ENCODE measurements around the gene DKK1.

The DKK1 gene, protein sequence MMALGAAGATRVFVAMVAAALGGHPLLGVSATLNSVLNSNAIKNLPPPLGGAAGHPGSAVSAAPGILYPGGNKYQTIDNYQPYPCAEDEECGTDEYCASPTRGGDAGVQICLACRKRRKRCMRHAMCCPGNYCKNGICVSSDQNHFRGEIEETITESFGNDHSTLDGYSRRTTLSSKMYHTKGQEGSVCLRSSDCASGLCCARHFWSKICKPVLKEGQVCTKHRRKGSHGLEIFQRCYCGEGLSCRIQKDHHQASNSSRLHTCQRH

DNA sequence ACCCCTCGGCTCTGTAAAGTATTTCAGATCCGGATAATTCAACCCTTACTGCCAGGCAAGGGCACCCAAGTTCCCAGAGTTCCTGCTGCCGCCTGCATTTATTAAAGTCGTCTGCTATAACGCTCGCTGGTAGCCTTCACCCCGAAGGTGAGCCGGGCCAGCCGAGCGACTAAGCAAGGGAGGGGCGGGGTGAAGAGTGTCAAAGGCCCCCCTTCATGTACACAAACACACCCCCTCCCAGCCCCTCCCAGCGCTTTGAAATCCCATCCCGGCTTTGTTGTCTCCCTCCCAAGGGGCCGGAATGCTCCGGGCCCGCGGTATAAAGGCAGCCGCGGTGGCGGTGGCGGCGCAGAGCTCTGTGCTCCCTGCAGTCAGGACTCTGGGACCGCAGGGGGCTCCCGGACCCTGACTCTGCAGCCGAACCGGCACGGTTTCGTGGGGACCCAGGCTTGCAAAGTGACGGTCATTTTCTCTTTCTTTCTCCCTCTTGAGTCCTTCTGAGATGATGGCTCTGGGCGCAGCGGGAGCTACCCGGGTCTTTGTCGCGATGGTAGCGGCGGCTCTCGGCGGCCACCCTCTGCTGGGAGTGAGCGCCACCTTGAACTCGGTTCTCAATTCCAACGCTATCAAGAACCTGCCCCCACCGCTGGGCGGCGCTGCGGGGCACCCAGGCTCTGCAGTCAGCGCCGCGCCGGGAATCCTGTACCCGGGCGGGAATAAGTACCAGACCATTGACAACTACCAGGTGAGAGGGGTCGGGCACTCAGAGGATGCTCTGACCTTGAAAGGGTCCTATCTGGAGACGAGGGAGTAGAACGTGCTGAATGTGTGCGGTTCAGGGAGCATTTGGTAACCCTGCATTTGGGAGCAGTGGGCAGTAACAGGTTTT lies at the start of gene DKK1:
Gene DKK1, plus strand, starts transcription at position 349 of the 889 bp plus-strand sequence. Its CDS starts 154 bp downstream, at position 503.
- DNase-seq (ENCODE audit: low read depth in 4 of 4, low spot score in 1 of 4), result no peak

DNA sequence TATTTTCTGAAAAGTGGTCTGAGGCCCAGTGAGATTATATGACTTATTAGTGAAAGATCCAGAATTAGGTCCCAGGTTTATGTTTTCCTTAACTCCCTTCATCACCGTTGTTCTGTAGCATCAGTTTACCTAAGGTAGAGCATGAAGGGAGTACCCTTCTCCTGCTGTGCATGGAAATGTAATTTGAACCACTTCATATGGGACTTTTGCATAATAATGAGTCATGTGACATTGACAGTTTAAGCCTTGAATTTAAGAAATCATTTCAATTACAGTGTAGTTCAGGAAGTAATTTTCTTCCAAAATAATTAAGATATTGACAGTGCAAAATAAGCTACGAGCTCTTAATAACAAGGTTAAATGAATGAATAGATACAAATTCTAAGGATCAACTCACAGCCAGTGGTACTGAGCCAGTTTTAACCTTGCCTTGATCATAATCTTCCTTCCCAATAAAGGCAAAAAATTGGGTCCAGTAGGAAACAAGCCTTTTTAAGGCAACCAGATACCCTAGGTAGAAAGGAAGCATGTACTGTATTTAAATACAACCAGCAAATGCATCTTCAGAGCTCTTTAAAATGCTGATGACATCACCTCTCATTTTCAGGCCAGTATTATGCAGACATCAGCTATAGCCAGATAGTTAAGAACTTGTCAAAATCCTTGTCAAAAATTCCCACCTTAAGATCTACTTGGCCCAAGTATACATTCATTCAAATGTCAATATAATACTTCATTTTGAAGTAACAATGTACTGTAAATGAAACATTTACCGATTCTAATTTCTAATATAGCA lies 48.8 kb upstream of the DKK1 start:
- DNase-seq (ENCODE audit: low read depth in 4 of 4, low spot score in 1 of 4), result no peak

DNA sequence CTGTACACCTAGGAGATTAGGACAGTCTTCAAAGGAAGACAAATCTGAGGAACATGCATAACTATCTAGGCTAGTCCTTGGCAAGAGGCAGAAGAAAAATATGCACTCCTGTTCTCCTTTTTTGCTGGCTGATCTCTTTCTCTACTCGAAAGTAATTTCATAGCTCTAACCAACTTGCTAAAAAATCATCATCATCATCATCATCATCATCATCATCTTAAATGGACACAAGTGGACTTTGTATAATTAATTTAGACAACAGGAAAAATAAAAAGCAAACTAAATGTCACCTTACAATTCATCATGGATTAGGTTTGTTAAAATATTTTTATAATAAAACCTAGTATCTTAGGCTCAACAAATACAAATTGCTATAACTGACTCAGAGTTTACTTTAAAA lies 47.2 kb upstream of the DKK1 start:
- DNase-seq (ENCODE audit: low read depth in 4 of 4, low spot score in 1 of 4), result no peak

DNA sequence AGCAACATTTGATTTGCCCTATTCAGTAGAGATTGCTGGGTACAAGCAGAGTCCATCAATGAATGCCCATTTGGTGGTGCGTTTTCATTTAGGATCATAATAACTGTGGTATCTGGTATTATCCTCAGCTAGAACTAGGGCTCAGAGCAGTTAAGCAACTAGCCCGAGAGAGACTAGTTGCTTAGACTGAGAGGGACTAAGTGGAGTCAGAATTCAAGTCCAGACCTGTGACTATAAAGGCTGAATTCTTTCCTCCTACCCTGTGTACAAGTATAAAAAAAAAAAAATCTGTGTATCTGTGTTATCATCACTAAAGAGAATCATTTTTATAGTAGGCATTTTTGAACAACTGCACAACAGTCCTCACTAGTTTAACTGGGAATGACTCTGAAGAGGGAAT lies 45.3 kb upstream of the DKK1 start:
- no peak for DNase-seq (ENCODE audit: low read depth in 4 of 4, low spot score in 1 of 4)

DNA sequence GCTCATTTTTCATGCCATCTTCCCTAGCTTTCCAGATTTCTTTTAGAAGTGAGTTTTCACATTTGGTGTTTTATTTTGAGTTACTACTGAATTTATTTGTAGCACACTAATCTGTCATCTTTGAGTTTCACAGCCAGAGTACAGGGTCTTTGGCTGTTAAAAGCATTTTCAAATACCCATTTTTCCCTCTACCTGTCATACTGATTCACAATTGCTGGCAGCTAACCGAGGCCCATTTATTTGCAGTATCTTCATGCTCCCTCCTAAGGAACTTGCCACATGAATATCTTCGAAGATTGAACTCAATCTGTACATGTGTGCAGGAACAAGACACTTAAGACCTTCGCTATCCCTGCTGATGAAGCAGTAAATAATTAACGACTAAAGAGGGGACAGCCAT lies 44.8 kb upstream of the DKK1 start:
- DNase-seq (ENCODE audit: low read depth in 4 of 4, low spot score in 1 of 4), result no peak

DNA sequence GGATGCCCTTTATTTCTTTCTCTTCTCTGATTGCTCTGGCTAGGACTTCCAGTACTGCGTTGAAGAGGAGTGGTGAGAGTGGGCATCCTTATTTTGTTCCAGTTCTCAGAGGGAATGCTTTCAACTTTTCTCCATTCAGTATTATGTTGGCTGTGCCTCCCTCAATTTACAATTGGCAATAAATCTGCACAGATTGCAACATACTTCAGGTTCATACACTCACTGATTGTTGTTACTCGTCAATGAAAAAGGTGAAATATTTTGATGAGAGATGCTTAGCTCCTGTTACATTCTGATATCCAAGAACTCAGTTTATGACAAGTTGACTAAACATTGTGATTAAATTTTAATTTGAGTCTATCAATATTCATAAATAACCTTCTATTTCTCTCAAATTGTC lies 37.9 kb upstream of the DKK1 start:
- no peak for DNase-seq (ENCODE audit: low read depth in 4 of 4, low spot score in 1 of 4)

DNA sequence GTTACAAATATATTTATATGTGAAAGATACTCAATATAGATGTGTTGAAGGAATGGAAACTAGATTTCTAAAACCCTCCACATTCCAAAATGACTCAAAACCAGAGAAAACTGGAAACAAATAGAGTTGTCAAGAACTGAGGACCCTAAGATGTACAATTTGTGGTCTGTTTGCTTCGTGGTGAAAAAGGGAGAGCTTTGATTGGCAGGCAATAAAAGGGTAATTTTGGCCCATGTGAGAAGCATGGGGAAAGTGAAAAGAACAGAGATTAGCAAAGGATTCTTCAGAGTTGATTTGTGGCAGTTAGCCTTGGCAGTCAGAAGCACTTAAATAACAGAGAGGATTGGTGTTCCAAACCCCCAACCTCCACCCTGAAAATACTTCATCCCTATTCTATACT lies 37.1 kb upstream of the DKK1 start:
- DNase-seq (ENCODE audit: low read depth in 4 of 4, low spot score in 1 of 4), result no peak

DNA sequence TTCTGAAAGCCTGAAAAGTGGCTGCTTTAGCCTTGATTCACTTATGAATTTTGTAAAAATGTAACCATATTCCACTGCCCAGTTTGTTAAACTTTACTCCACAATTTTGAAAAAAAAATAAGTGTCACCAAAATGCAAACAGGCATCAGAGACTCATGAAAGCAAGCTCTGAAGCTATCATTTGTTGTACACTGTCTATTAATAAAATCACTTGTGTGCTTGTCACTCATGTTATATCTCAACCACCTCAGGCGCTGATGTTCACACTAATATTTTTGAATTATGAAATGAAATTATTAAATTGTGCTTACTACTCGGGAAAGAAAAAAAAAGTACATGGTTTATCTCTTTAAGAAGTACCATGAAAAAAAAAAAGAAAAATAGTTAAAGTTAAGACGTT lies 34.5 kb upstream of the DKK1 start:
- DNase-seq (ENCODE audit: low read depth in 4 of 4, low spot score in 1 of 4), result no peak

DNA sequence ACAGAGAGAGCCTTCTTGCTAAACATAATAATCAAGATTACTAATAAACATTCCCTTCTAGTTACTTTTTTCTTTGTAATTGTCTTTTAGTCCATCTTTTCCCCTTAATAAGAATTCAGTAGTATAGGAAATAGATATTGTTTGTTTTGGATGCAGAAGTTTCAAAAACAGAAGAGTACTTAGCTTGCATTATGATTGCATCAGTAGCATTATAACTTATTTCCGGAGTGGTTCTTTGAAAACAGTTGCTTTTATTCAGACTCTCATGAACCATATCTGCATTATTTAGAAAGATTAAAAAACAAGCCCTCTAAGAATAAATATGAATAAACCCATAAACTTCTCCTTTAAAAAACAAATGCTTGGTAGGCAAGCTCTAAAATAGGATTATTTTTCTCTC lies 34.0 kb upstream of the DKK1 start:
- DNase-seq (ENCODE audit: low read depth in 4 of 4, low spot score in 1 of 4), result no peak

DNA sequence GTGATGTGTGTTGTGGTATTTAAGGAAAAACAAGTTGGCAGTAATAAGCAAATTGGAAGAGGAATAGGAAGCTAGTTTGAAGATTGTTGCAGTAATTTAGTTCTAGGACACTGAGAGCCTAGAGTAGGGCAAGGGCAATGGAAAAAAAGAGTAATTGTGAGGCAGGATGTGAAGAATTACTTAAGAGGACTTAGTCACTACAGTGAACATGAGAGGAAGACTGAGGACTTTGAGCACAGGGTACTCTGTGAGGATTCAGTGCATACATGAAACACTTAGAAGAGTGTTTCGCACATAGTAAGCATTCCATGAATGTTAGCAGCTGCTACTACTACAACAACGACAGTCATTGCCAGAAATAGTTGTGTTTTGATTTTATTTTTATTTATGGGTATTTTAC lies 30.9 kb upstream of the DKK1 start:
- DNase-seq (ENCODE audit: low read depth in 4 of 4, low spot score in 1 of 4), result no peak

DNA sequence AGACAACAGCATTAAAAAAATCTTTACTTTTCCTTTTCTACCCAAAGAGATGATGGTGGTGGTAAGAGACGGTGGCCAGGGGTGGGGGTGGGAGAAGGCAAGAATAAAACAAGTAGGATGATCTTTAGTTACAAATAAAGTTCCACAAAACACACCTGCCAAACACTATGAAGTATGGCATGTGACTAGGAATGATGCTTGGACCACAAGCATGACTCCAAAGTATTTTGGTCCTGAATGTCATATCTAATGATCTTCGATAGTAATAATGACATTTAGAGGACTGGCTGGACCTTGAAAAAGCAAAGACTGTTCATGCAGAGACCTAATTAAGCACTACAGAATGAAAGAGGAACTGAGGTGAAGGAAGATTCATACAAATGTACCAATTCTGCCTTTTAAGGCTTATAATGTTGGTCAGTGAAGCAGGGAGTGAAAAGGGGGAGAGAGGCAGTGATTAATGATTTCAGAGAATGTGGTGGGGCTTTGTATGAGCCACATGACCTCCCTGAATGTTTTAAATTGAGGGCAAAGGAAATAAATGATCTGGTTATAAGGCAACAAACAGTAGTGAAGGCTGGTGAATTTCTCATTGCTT lies 29.6 kb upstream of the DKK1 start:
- no peak for DNase-seq (ENCODE audit: low read depth in 4 of 4, low spot score in 1 of 4)

DNA sequence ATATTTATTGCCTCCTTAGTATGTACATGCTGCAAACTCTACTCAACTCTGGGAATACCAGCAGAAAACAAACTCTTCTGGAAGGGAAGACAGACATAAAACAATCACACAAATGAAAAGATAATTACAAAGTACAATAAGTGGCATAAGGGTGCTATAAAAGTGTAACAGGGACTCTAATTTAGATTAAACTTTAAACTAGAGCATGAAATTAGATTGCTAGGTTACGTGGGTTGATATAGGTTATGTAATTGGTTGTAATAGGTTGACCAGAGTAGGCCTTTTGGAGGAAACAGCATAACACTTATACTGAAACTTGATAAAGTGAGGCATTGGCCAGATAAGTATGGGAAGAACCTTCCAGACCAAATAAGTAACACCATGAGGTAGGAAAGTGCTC lies 26.2 kb upstream of the DKK1 start:
- DNase-seq (ENCODE audit: low read depth in 4 of 4, low spot score in 1 of 4), result no peak

DNA sequence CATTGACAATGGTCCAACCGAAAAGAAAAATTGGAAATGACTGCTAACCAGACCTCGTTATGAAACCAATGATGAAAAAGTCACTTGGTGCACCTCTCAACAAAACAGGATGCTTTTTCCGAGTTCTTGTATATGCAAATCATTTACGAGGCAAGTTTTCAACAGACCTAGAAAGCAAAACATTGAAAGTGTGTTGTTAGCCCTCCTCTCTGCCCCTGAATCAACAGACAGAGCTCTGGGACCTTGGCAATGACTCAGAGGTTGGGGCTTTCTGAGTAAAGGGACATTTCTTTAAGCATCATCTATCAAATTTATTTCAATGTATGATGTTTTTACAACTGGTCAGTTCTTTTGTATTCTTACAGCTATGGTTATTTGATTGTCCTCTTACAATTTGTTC lies 16.3 kb upstream of the DKK1 start:
- DNase-seq (ENCODE audit: low read depth in 4 of 4, low spot score in 1 of 4), result no peak

DNA sequence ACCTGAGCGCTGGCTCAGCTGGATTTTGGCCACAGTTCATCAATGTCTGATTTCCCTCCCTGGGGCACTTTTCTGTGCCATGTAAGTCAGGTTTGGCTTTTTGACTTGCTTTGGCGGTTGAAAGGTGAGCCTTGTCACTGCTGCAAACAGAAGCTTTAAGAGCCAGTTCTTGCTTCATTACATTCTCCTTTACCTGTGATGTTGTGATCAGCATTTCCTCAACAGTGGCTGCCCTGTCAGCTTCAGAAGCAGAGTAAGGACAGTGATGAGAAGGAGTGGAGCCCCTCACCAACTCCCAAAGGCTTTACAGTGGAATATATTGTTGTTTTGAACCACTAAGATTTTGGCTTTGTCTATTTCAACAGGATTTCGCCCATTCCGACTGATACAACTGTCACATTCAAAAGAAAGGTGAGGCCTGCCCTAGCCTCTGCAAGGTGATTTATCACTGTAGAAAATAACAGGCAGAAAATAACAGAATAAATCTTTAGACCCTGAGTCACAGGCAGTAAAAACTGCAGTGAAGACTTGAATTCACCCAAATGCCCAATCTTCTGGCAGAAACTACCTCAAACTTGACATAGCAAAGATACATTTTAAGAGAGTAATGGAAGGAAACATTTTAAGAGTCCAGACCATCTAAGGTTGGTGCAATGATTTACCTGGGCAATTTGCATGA lies 13.3 kb upstream of the DKK1 start:
- no peak for DNase-seq (ENCODE audit: low read depth in 4 of 4, low spot score in 1 of 4)

DNA sequence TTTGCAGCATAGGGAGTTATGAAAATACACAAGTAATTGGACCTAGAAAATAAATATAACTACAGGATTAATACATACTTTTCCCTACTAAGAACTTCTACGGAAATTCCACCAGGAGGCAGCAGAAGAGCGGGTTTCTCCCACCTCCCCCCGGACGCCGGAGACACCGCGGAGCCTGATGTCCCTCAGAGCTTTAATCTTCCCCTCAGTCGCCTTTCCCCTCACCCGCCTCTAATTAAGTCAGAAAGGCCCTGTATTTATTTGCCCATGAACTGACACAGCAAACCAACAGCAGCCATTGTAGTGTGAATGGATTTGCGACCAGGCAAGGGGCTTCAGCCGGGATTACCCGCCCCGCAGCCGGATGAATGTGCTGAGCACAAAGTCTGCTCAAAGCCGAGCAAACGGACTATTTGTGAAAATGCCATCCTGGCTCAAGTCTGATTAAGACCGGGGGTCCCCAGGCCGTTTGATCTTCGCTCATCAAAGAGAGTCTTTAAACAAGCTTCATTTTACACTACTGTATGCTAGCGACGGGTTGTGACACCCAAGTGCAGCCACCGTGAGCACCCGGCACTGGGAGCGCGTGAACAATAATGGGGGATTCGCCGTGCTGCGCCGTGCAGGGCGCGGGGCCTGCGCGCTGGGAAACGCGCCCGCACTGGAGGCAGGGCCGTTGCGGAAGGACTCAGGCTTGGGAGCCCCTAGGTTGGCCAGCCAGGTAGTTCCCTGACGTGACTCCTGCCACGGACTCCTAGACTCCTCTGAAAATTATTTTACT lies 5.6 kb upstream of the DKK1 start:
- no peak for DNase-seq (ENCODE audit: low read depth in 4 of 4, low spot score in 1 of 4)

DNA sequence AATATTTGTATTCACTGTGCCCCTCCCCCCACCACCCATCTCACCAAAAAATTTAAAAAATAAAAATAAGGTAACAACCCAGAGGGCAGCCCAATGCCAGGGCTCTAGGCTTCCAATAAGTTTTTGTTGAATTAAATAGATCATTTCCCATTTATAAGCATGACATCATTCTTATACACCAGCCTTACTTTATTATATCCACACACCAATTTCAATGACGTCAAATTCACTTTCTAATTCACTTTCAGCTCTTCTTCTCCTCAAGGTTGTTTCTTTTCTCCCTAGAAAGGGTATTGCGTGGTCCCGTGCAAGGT lies 1.2 kb upstream of the DKK1 start:
- no peak for DNase-seq (ENCODE audit: low read depth in 4 of 4, low spot score in 1 of 4)

DNA sequence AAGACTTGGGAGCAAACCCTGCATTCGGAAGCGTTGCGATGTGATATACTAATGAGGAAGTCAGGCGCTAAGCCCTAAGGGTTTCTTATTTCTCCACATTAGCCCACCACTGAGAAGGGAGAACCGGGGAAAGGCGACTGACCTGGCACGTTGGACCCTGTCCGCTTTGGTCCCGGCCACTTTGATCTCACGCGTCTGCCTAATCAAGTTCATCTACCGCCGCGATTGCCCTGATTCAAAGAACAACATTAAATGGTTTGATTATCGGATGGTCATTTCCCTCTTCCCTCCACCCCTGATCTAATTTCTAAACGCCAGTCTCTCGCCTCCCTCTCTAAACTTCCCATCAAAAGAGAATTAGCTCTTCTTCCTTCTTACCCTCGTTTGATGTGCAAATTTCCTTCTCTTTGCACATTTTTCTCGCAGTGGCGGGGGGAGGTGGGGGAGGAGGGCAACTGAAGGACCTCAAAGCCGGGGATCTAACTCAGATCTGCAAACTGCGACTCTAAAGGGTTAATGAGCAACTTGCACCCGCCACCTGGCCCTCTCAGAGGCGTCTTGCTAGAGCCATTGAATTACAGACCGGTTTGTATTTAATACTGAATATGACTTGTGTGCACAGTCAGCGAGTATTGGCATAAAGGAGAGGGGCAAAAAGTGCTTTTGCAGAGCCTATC lies 687 bp upstream of the DKK1 start:
- no peak for DNase-seq (ENCODE audit: low read depth in 4 of 4, low spot score in 1 of 4)

DNA sequence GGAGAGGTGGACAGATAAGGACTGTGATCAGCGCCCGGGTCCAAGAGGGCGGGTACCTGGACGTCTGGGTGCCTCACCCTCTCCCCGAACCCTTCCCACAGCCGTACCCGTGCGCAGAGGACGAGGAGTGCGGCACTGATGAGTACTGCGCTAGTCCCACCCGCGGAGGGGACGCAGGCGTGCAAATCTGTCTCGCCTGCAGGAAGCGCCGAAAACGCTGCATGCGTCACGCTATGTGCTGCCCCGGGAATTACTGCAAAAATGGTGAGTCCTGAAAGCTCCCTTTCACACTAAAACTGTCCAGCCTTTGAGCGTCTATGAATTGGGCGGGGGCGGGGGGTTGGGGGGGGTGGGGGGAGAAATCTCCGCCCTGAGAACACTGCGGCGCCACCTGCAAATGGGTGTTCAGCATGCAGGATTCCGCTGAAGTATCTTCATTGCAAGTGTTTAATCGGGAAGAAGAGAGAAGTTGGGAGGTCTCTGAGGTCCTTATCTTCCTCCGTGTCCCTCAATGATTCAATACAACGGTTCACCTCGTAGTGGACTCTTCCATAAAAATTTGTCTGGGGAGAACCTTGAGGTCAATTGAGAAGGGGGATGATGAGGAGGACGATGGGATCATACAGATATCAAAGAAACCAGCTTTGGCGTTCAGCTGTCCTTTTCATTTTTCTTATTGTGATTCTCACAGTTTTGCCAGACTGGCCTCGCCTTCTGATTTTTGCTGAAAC lies 906 bp downstream of the DKK1 start:
- DNase-seq (ENCODE audit: low read depth in 4 of 4, low spot score in 1 of 4), result no peak

DNA sequence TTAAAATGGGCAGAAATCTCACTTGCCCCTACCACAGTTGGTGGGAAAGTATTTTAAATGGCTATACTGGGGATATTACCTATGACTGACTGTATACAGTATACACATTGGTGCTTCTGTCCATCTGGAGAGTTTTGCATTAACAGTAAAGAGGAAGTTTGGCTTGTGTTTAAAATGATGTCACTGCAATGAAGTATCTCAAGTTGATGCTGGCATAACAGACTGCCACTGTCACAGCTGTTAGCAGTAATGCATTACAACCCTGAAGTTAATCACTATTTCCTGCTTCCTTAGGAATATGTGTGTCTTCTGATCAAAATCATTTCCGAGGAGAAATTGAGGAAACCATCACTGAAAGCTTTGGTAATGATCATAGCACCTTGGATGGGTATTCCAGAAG lies 1.9 kb downstream of the DKK1 start:
- DNase-seq (ENCODE audit: low read depth in 4 of 4, low spot score in 1 of 4), result no peak
